Activated CD4-positive, CD25-positive, alpha-beta regulatory T cell (primary cell): ENCODE data around the gene SLIT1.

Experiments used
- DNase-seq, 4 experiments: peaks; one replicate each; lab custom pipeline; 2025; lab: John Stamatoyannopoulos, UW

Gene SLIT1

GRCh38 chr10:97185326-97186058, at the start of gene SLIT1:
TSS of gene SLIT1 (minus strand) at chr10:97185959. CDS start at chr10:97185674, 285 bp downstream.
- no peak for DNase-seq

GRCh38 chr10:97235353-97235752, 49.6 kb upstream of the SLIT1 start:
- no peak for DNase-seq

DNA sequence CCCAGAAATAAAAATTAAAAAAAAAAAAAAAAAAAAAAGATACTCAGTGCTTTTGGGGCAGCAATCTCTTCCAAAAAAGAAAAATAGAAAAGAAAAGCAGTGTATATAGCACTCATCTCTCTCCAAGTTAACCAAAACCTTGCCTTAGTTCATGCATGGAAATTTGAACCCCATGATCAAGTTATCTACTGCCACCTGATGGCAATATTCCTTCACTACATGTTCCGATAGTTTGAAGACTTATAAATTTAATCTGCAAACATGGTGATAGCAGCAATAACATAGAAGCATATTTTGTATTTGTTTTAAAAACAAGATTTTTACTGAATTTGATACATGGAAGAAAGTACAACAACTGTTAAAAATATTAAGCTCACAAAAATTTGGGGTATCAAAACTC, 48.6 kb upstream of the SLIT1 start:
- no peak for DNase-seq

DNA sequence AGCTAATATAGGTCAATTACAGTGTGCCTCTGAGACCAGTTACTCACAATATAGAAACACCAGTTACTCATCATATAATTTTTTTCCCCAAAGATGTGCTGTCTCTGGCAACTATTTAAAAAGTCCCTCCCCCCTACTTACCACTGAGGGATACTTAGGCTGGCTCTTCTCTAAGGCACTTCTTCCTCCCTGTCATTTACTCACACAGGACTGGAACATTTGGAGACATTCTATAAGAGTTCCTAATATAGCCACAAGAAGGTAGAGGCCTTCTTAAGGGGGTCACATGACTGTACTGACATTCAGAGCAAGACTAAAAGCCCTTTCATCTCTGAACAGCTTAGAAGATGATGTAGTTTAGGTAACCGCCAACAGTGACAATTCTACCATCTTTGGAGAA, 44.4 kb upstream of the SLIT1 start:
- no peak for DNase-seq

DNA sequence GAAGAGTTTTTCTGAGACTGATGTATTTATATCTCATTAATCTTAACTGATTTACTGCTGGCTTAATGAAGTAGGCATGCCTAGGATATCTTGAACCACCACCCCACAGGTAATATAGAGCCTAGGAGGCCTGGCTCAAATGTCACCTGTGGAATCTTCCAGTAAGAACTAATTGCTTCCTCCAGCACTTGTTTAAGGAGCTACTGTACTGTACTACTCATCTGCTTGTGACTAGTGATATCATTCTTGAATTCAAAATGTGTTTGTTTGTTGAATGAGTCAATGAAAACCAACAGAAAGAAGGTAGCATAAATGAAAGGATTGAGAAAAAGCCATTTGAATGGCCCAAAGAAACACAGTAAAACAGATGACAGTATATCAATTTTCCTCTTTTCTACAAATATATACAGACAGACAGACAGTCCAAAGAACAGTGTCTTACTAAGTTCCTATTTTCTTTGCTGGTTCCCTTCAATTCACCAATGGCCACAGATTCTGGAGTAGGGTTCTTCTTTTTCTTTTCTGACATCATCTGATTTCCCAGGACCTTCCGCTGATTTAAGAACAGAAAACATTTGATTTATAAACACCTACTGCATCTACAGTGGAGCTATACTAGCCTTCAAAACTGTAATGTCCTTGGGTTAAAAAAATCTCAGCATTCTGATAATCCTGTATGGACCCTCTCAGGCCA, 43.7 kb upstream of the SLIT1 start:
- no peak for DNase-seq

GRCh38 chr10:97228775-97229157, 43.0 kb upstream of the SLIT1 start:
- DNase-seq = no peak

DNA sequence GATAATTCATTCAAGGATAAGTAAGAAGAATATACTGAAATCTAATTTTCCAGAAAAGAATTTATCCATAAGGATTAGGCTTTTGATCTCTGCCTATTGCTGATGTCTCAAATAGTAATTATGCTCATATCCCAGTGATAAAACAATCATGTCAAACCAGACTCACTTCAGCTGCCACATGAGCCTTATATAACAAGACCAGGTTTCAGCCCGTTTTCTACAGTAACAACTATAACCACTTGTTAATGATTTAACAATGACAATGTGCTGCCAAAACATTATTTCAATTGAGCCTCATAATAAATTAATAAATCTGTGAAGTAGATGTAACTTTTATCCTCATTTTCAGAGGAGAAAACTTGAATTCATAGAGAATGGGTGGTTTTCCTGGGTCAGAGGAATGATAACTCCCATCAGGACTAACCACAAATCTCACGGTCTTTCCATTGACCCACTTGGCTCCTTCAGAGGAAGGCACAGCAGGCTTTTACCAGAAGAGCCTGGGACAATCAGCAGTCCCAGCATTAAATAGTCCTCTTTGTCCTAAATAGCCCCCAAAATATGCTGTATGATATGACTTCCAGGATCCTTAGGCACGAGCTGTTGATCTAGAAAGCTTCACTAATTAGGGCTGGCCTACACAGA, 42.5 kb upstream of the SLIT1 start:
- DNase-seq = no peak

GRCh38 chr10:97226398-97226797, 40.6 kb upstream of the SLIT1 start:
- DNase-seq = no peak

DNA sequence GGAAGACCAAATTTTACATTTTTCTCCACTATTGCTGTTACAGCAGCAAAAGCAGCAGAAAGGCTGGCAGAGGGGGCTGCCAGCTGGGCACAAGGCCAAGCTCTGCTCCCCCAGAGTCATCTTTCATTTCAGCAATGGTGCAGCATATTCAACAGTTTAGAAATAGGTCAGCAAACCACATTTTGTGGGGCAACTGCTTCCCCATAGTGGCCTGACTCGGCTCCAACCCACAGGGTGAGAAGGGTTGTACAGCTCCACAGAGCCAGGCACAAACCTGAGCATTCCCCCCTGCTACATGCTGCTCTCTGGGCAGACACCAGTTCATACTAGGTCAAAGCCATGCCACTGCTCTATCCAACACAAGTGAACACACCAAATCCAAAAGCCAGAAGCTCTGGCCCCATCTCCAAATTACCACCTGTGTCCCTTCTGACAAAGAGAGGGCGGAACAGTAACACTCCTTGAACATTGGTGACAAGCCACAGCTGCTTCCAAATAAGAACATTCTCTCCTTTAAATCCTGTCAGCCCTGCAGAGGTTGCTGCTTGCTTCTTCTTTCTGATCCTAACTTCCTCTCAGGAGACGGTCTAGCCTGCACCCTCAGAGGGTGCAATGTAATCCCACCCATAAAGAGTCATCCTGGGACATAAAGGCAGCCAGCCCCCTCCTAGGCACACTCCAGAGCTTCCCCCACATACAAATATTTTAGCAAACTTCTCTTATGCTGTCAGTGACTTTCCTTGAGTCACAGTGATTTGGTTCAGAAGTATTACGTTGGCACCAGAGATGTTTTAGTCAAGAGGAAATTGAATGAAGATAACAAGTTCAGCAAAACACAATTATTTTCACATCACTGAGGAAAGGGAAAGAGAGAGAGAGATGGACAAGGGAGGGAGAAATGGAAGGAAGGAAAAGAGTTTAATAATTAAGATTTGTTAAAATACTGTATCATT, 39.0 kb upstream of the SLIT1 start:
- DNase-seq = no peak

GRCh38 chr10:97222326-97222961, 36.7 kb upstream of the SLIT1 start:
- no peak for DNase-seq

DNA sequence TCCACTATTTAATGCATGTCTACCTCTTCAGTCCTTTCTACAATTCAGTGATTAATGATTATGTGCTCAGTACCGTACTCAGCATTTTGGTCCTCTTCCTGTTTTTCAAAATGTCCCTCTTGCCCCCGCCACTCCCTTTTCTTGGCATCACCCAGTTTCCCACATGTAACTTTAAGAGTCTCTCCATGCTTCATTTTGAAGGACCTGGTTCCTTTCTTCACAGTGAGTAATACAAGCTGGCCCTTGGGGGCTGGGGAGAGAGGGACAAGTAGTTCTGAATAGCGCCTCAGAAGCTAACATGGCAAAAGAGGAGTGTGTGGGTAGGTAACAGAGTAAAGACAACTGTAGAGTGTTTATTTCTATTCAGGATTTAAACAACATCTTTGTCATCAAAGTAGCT, 34.6 kb upstream of the SLIT1 start:
- DNase-seq = no peak

GRCh38 chr10:97217299-97217698, 31.5 kb upstream of the SLIT1 start:
- DNase-seq = no peak

DNA sequence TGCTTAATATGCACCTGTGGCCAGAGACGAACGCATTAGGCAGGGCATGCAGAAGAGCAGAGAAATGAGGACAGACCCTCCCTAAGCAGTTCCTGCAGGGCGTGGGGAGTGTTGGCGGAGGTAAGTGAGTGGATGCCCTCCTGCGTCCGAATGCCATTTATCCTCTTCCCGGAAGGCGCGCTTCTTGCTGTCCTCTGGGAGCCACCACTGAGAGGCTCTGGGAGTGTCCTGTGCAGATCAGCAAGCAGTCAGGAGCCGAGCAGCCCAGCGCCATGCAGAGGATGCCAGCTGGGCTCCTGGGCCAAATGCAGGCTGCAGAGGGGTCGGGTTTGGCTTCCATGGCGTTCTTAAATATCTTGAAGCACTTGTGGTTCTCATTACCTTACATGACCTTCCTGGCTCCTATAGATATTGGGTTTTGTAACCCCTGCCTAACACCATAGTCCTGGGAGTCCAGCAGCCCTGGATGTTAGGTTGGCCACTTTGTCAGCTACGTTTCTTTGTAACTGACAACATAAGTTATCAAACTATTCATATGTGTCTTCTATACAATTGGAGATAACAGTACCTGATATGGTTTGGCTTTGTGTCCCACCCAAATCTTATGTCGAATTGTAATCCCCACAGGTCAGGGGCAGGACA, 30.0 kb upstream of the SLIT1 start:
- no peak for DNase-seq

DNA sequence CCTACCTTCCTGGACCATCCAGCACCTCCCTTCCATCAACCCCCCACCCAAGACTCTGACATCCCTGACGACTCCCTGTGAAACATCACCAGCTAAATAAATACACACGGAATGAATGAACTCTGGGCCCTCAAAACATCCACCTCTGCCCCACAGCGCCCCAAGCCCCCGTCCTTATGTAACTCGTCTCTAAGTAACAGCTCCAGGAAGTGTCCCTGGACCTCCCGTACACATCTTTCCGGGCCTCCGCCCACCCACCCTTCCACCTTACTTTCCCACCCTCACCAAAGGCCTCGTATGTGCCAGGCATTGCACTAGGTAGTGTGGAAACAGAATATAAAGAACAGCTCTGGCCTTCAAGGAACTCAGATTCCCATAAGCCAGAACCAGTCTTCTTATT, 27.7 kb upstream of the SLIT1 start:
- no peak for DNase-seq

GRCh38 chr10:97211229-97211628, 25.5 kb upstream of the SLIT1 start:
- no peak for DNase-seq

- peak; percentile 16 to 62 (median 44) for DNase-seq
These were observed 24.8 kb upstream of the SLIT1 start for GRCh38 chr10:97210543-97210960.

DNA sequence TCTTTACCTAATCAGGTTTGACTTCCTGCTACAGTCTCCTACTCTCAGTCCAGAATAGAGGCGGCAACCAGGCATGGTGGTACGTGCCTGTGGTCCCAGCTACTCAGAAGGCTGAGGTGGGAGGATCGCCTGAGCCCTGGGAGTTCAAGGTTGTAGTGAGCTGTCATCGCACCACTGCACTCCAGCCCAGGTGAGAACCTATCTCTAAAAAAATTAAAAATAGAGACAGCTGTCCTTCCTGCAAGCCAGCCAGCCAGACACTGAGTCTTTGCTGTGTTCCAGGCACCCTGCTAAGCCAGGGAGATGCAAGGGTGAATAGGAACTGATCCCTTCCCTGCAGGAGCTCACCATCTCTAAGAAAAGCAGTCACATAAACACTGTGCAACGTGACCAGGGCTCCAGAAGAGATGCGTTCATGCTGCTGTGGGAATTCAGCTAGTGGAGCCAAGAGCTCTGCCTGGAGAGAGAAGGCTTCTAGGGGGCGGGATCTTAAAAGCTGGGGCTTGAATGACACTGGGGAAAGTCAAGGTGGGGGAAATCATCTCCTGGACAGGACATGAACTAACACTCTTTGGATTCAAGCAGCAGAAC, 22.1 kb upstream of the SLIT1 start:
- no peak for DNase-seq

GRCh38 chr10:97207131-97207530, 21.4 kb upstream of the SLIT1 start:
- DNase-seq = no peak

GRCh38 chr10:97204826-97205679, 19.3 kb upstream of the SLIT1 start:
- DNase-seq = no peak

- DNase-seq = no peak
These were observed 17.5 kb upstream of the SLIT1 start for GRCh38 chr10:97203220-97203619.
